PC-9 (cell line): ENCODE measurements around the gene SRGN.

Source experiments
- EZH2 ChIP-seq: fragments of 200-600 bp; sonication (generic); IDR thresholded peaks from 2 replicates; pipeline ENCODE4 v1.8.0; 2017; ENCODE audit warnings: antibody characterized with exemption, low read depth
- TF ChIP-seq, protein P1 (sequence below): fragments of 200-600 bp; sonication (generic); conservative IDR thresholded peaks from 2 replicates; pipeline ENCODE4 v1.6.1; 2017; ENCODE audit warnings: mixed run types, antibody characterized with exemption, mild to moderate bottlenecking, moderate library complexity

DNA sequence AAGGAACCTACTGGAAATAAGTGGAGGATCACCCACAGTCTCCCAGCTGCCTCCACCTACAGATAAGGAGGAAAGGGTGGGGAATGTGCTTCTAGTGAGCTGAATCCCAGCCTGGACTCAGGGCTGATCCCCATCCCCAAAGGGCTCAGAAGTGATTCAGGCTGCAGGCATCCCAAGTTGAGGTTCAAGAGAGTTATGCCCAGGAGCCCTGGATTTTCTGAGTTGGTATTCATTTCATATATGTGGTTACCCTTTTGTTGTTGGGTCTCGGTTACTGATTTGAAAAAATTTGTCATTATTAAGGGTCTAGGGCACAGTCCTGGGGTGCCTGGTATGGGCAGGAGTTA is 30.0 kb upstream of the SRGN start:
- TF ChIP-seq, protein P1, sequence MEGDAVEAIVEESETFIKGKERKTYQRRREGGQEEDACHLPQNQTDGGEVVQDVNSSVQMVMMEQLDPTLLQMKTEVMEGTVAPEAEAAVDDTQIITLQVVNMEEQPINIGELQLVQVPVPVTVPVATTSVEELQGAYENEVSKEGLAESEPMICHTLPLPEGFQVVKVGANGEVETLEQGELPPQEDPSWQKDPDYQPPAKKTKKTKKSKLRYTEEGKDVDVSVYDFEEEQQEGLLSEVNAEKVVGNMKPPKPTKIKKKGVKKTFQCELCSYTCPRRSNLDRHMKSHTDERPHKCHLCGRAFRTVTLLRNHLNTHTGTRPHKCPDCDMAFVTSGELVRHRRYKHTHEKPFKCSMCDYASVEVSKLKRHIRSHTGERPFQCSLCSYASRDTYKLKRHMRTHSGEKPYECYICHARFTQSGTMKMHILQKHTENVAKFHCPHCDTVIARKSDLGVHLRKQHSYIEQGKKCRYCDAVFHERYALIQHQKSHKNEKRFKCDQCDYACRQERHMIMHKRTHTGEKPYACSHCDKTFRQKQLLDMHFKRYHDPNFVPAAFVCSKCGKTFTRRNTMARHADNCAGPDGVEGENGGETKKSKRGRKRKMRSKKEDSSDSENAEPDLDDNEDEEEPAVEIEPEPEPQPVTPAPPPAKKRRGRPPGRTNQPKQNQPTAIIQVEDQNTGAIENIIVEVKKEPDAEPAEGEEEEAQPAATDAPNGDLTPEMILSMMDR, result no peak
- no peak for TF ChIP-seq EZH2
